ENCODE measurements around the gene SHISA5. TPM values are rescaled to one million over a fixed set of nuclear protein-coding genes. Genes with fewer than 3 reads are reported as not detected.
A peak's percentile ranks its signal among the peaks of the same experiment; 100 is the strongest.

Gene SHISA5
- total RNA-seq, 1 experiment from 2014 or later, result 131 TPM

GRCh38 chr3:48528754-48529153 lies 24.8 kb upstream of the SHISA5 start:
- DNase-seq (ENCODE audit: low read depth, low spot score), result no peak
- in situ Hi-C loops (cut with HindIII; ENCODE audit: low pct_unique_long_range_greater_than_20kb, low sequenced_read_pairs), result no loop called here

GRCh38 chr3:48528048-48528447 lies 24.1 kb upstream of the SHISA5 start:
- in situ Hi-C loops (cut with HindIII; ENCODE audit: low pct_unique_long_range_greater_than_20kb, low sequenced_read_pairs), result no loop called here
- no peak for DNase-seq (ENCODE audit: low read depth, low spot score)

GRCh38 chr3:48524970-48525369 lies 21.0 kb upstream of the SHISA5 start:
- in situ Hi-C loops (cut with HindIII; ENCODE audit: low pct_unique_long_range_greater_than_20kb, low sequenced_read_pairs), result no loop called here
- DNase-seq (ENCODE audit: low read depth, low spot score), result no peak

GRCh38 chr3:48521635-48522034 lies 17.7 kb upstream of the SHISA5 start:
- no peak for DNase-seq (ENCODE audit: low read depth, low spot score)
- in situ Hi-C loops (cut with HindIII; ENCODE audit: low pct_unique_long_range_greater_than_20kb, low sequenced_read_pairs), result no loop called here

- no peak for DNase-seq (ENCODE audit: low read depth, low spot score)
- in situ Hi-C loops (cut with HindIII; ENCODE audit: low pct_unique_long_range_greater_than_20kb, low sequenced_read_pairs), result no loop called here
These were observed 15.3 kb upstream of the SHISA5 start for GRCh38 chr3:48519277-48519643.

- DNase-seq (ENCODE audit: low read depth, low spot score), result no peak
- in situ Hi-C loops (cut with HindIII; ENCODE audit: low pct_unique_long_range_greater_than_20kb, low sequenced_read_pairs), result no loop called here
These were observed 14.8 kb upstream of the SHISA5 start for GRCh38 chr3:48518638-48519276.

GRCh38 chr3:48518069-48518468 lies 14.1 kb upstream of the SHISA5 start:
- in situ Hi-C loops (cut with HindIII; ENCODE audit: low pct_unique_long_range_greater_than_20kb, low sequenced_read_pairs), result no loop called here
- DNase-seq (ENCODE audit: low read depth, low spot score), result no peak

GRCh38 chr3:48516571-48516970 lies 12.6 kb upstream of the SHISA5 start:
- DNase-seq (ENCODE audit: low read depth, low spot score), result no peak
- in situ Hi-C loops (cut with HindIII; ENCODE audit: low pct_unique_long_range_greater_than_20kb, low sequenced_read_pairs), result no loop called here

- DNase-seq (ENCODE audit: low read depth, low spot score), result no peak
- in situ Hi-C loops (cut with HindIII; ENCODE audit: low pct_unique_long_range_greater_than_20kb, low sequenced_read_pairs), result no loop called here
These were observed 10.7 kb upstream of the SHISA5 start for GRCh38 chr3:48514431-48515227.

- in situ Hi-C loops (cut with HindIII; ENCODE audit: low pct_unique_long_range_greater_than_20kb, low sequenced_read_pairs), result no loop called here
- no peak for DNase-seq (ENCODE audit: low read depth, low spot score)
These were observed 7.6 kb upstream of the SHISA5 start for GRCh38 chr3:48511551-48511950.

GRCh38 chr3:48507256-48508061 lies 3.5 kb upstream of the SHISA5 start:
- in situ Hi-C loops (cut with HindIII; ENCODE audit: low pct_unique_long_range_greater_than_20kb, low sequenced_read_pairs), result no loop called here
- peak; percentile 69 for DNase-seq (ENCODE audit: low read depth, low spot score)

GRCh38 chr3:48505968-48506504 lies 2.1 kb upstream of the SHISA5 start:
- DNase-seq (ENCODE audit: low read depth, low spot score), result no peak
- in situ Hi-C loops (cut with HindIII; ENCODE audit: low pct_unique_long_range_greater_than_20kb, low sequenced_read_pairs), result no loop called here

- in situ Hi-C loops (cut with HindIII; ENCODE audit: low pct_unique_long_range_greater_than_20kb, low sequenced_read_pairs), result no loop called here
These were observed 1.2 kb upstream of the SHISA5 start for GRCh38 chr3:48505146-48505545.

GRCh38 chr3:48503401-48504050 lies 448 bp downstream of the SHISA5 start:
- in situ Hi-C loops (cut with HindIII; ENCODE audit: low pct_unique_long_range_greater_than_20kb, low sequenced_read_pairs), result no loop called here
- no peak for DNase-seq (ENCODE audit: low read depth, low spot score)

More at GRCh38 chr3:48505146-48505545, 1.2 kb upstream of the SHISA5 start:
- no peak for DNase-seq (ENCODE audit: low read depth, low spot score)

GRCh38 chr3:48502728-48503168 lies 1.2 kb downstream of the SHISA5 start:
- in situ Hi-C loops (cut with HindIII; ENCODE audit: low pct_unique_long_range_greater_than_20kb, low sequenced_read_pairs), result no loop called here
- no peak for DNase-seq (ENCODE audit: low read depth, low spot score)

GRCh38 chr3:48502121-48502520 lies 1.9 kb downstream of the SHISA5 start:
- in situ Hi-C loops (cut with HindIII; ENCODE audit: low pct_unique_long_range_greater_than_20kb, low sequenced_read_pairs), result no loop called here
- no peak for DNase-seq (ENCODE audit: low read depth, low spot score)

GRCh38 chr3:48501196-48501595 lies 2.8 kb downstream of the SHISA5 start:
- no peak for DNase-seq (ENCODE audit: low read depth, low spot score)
- in situ Hi-C loops (cut with HindIII; ENCODE audit: low pct_unique_long_range_greater_than_20kb, low sequenced_read_pairs), result no loop called here

GRCh38 chr3:48500656-48501055 lies 3.3 kb downstream of the SHISA5 start:
- in situ Hi-C loops (cut with HindIII; ENCODE audit: low pct_unique_long_range_greater_than_20kb, low sequenced_read_pairs), result no loop called here
- no peak for DNase-seq (ENCODE audit: low read depth, low spot score)

Measured in SK-MEL-5 (cell line).